Suppressor macrophage (primary cell): ENCODE results near the gene GSG1.

Experiments used
- DNase-seq, 4 experiments: peaks; one replicate each; pipeline ENCODE4 v3.0.0-alpha.2; 2020 to 2022

The GSG1 gene

GRCh38 chr12:13119826-13120225 lies 16.4 kb upstream of the GSG1 start:
- peak in 3 of 4 experiments; percentile 19 to 70 (median 61) for DNase-seq

GRCh38 chr12:13117029-13117428 lies 13.6 kb upstream of the GSG1 start:
- DNase-seq: no peak

GRCh38 chr12:13116259-13116658 lies 12.8 kb upstream of the GSG1 start:
- no peak for DNase-seq

- DNase-seq: no peak
Measured at GRCh38 chr12:13114251-13115052, 11.0 kb upstream of the GSG1 start.

GRCh38 chr12:13112968-13113367 lies 9.5 kb upstream of the GSG1 start:
- no peak for DNase-seq

GRCh38 chr12:13106666-13107065 lies 3.2 kb upstream of the GSG1 start:
- DNase-seq: no peak

GRCh38 chr12:13105781-13106180 lies 2.3 kb upstream of the GSG1 start:
- no peak for DNase-seq

GRCh38 chr12:13104409-13104808 lies 942 bp upstream of the GSG1 start:
- DNase-seq: peak; percentile 66 to 87 (median 82)

GRCh38 chr12:13102461-13103195 lies 839 bp downstream of the GSG1 start:
- DNase-seq: peak; percentile 54 to 75 (median 72)

GRCh38 chr12:13101821-13102375 lies 1.6 kb downstream of the GSG1 start:
- DNase-seq: peak in 3 of 4 experiments; percentile 35 to 60 (median 49)

- peak; percentile 98 to 99 (median 98) for DNase-seq
Measured at GRCh38 chr12:13100882-13101769, 2.3 kb downstream of the GSG1 start.

- no peak for DNase-seq
Measured at GRCh38 chr12:13100605-13100881, 2.9 kb downstream of the GSG1 start.

GRCh38 chr12:13099844-13100604 lies 3.4 kb downstream of the GSG1 start:
- peak; percentile 67 to 81 (median 76) for DNase-seq

- peak; percentile 79 to 93 (median 89) for DNase-seq
Measured at GRCh38 chr12:13099066-13099843, 4.2 kb downstream of the GSG1 start.

GRCh38 chr12:13097491-13098011 lies 5.9 kb downstream of the GSG1 start:
- DNase-seq: peak; percentile 47 to 77 (median 67)

- no peak for DNase-seq
Measured at GRCh38 chr12:13095266-13095995, 8.0 kb downstream of the GSG1 start.

- DNase-seq: peak; percentile 80 to 93 (median 87)
Measured at GRCh38 chr12:13094367-13094766, 9.1 kb downstream of the GSG1 start.

GRCh38 chr12:13093848-13094220 lies 9.6 kb downstream of the GSG1 start:
- peak in 2 of 4 experiments; percentile 17 to 27 for DNase-seq

- DNase-seq: no peak
Measured at GRCh38 chr12:13093191-13093847, 10.1 kb downstream of the GSG1 start.

GRCh38 chr12:13091832-13092231 lies 11.6 kb downstream of the GSG1 start:
- peak in 2 of 4 experiments; percentile 41 to 50 for DNase-seq
